ENCODE results near the gene ERO1B. TPM values are rescaled to one million over a fixed set of nuclear protein-coding genes. Genes with fewer than 3 reads are reported as not detected.

Gene ERO1B
- total and polyA plus RNA-seq, 2 of the 4 experiments (the other 2 are of a cell fraction), result 0.54 to 0.60 TPM

DNA sequence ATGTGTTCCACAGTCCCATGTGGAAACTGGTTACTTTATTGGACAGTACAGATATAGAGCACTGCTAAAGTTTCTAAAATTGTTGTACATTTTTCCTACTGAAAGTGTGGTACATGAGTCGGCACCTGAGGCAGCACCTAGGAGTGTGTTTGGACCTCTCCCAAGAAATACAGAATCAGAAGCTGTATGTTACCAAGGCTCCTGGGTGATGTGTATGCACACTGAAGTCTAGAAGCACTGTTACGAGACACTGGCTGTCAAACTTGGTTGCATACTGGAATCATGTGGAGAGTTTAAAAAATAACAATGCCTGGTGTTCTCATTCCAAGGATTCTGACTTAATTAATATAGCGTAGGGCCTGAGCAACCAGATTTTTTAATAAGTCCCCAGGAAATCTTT is 46.6 kb downstream of the ERO1B start:
- Histone ChIP-seq H3K14ac (replicated peaks; ENCODE audit: low read depth, low read length) (no peak overlapping the region), H4K20me1 (ENCODE audit: insufficient read depth, low read length) (no peaks in the 10 kb centered on the region), H2AK9ac (replicated peaks; ENCODE audit: low read depth, low read length, poor library complexity) (no peak overlapping the region), H4K5ac (ENCODE audit: low read depth, low read length) (no peak overlapping the region), H4K91ac (ENCODE audit: insufficient read depth, low read depth, low read length) (no peak overlapping the region), H3K79me1 (ENCODE audit: low read depth in 1 of 2, low read length in 2 of 2) (no peaks in the 10 kb centered on the region), H2BK15ac (ENCODE audit: low read depth, low read length) (no peak overlapping the region), H2BK120ac (ENCODE audit: low read depth, low read length) (no peak overlapping the region), H3K18ac (ENCODE audit: low read depth, low read length) (no peak overlapping the region), H3K56ac (ENCODE audit: extremely low read depth, insufficient read depth, low read length) (no peak overlapping the region), H3K9ac (ENCODE audit: low read depth, low read length) (no peak overlapping the region), H3K23ac (ENCODE audit: low read depth, low read length) (no peak overlapping the region), H3K4me2 (ENCODE audit: low read depth, low read length) (no peak overlapping the region), H2AFZ (replicated peaks; ENCODE audit: low read length, poor library complexity) (no peak overlapping the region), H3K4me1 (ENCODE audit: control insufficient read depth, insufficient read depth, low read length) (no peaks in the 10 kb centered on the region; the same call in 1 of the 2 replicates), H2BK20ac (ENCODE audit: low read depth, low read length) (no peak overlapping the region), H3K9me3 (ENCODE audit: control insufficient read depth, insufficient read depth, low read length) (no peaks in the 10 kb centered on the region), H3K27ac (ENCODE audit: insufficient read depth, low read length) (no peak overlapping the region), H3K27me3 (ENCODE audit: control insufficient read depth, insufficient read depth, low read length) (no peaks in the 10 kb centered on the region), H2AK5ac (ENCODE audit: low read depth, low read length) (no peak overlapping the region), H3K4me3 (ENCODE audit: insufficient read depth, low read depth, low read length) (no peak overlapping the region), H2BK5ac (ENCODE audit: low read depth, low read length, poor library complexity, severe bottlenecking) (no peak overlapping the region), H3K4ac (ENCODE audit: low read depth, low read length) (no peak overlapping the region), H4K8ac (ENCODE audit: low read depth in 2 of 2, low read length in 2 of 2) (no peak overlapping the region), H3K36me3 (ENCODE audit: control insufficient read depth, insufficient read depth, low read length) (no peaks in the 10 kb centered on the region), H3K9me1 (ENCODE audit: insufficient read depth, low read length) (0 out of 2 replicates have a peak, but pooled peaks cover 2% of the 10 kb centered on the region)
- intact Hi-C loops (cut with micrococcal nuclease) (no loop called here), in situ Hi-C loops (cut with MboI; ENCODE audit: low sequenced_read_pairs) (no loop called here), dilution Hi-C loops (cut with HindIII; ENCODE audit: low sequenced_read_pairs, unreplicated experiment) (no loop called here)
- ChIA-PET CTCF (no interaction called here), POLR2A (ENCODE audit: unreplicated experiment) (no interaction called here)
- ATAC-seq (ENCODE audit: low read depth), result no peak
- WGBS, 2 experiments (ENCODE audit: extremely low coverage in 2 of 2, insufficient read length in 1 of 2), result no CpG with 5 or more reads among the region's 3 CpGs
- no peak for TF ChIP-seq MXI1 (IDR thresholded peaks at IDR 0.05; ENCODE audit: borderline replicate concordance, low read depth, low read length)
- DNase-seq, result no peak
- BruUV-seq (replicated peaks), result no TSS peak
